DOHH2 (cell line): ENCODE measurements around the gene HERC2.
"Not testable (repeated sequence)": the region's sequence is repeated elsewhere in the genome, so short reads cannot be mapped to it uniquely, and the experiment has no call there.

Experiments
- H3F3A ChIP-seq: fragments of 200-600 bp; sonication (generic), shearing (Covaris generic); 2 replicates; pipeline ENCODE4 v1.6.0; 2016; ENCODE audit warnings: antibody characterized with exemption, mild to moderate bottlenecking; ENCODE audit not compliant: control insufficient read depth, insufficient read depth
- H3K27ac ChIP-seq: fragments of 200-600 bp; sonication (generic); 2 replicates; pipeline ENCODE4 v1.5.1; 2014; ENCODE audit warnings: low read depth, mild to moderate bottlenecking, low read length, moderate library complexity
- H3K27me3 ChIP-seq: fragments of 200-600 bp; sonication (generic); 2 replicates; pipeline ENCODE4 v1.6.1; 2014; ENCODE audit warnings: mild to moderate bottlenecking, low read length, mixed read lengths; ENCODE audit not compliant: control insufficient read depth
- H3K36me3 ChIP-seq: fragments of 200-600 bp; sonication (generic); 2 replicates; pipeline ENCODE4 v1.6.1; 2014; ENCODE audit warnings: mild to moderate bottlenecking, low read length, moderate library complexity, mixed read lengths; ENCODE audit not compliant: control insufficient read depth
- H3K4me1 ChIP-seq: fragments of 200-600 bp; sonication (generic); 2 replicates; pipeline ENCODE4 v1.6.1; 2014; ENCODE audit warnings: mild to moderate bottlenecking, low read length, mixed read lengths; ENCODE audit not compliant: control insufficient read depth
- H3K4me2 ChIP-seq: fragments of 200-600 bp; sonication (generic); 2 replicates; pipeline ENCODE4 v1.6.0; 2014; ENCODE audit warnings: mild to moderate bottlenecking, low read length, moderate library complexity
- H3K4me3 ChIP-seq: fragments of 200-600 bp; sonication (generic); 2 replicates; pipeline ENCODE4 v1.5.1; 2014; ENCODE audit warnings: mild to moderate bottlenecking, low read length, mixed read lengths
- H3K79me2 ChIP-seq: fragments of 200-600 bp; sonication (generic); 2 replicates; pipeline ENCODE4 v1.6.1; 2014; ENCODE audit warnings: mild to moderate bottlenecking, low read length, mixed read lengths; ENCODE audit not compliant: control insufficient read depth
- H3K9me2 ChIP-seq: fragments of 200-600 bp; sonication (generic); replicated peaks from 2 replicates; pipeline ENCODE4 v1.6.1; 2014; ENCODE audit warnings: mild to moderate bottlenecking, low read length, mixed read lengths; ENCODE audit not compliant: control insufficient read depth
- H3K9me3 ChIP-seq: fragments of 200-600 bp; sonication (generic); 2 replicates; pipeline ENCODE4 v1.6.1; 2014; ENCODE audit warnings: antibody characterized with exemption, low read length, mixed read lengths; ENCODE audit not compliant: control insufficient read depth, insufficient read depth
- H4K20me1 ChIP-seq: fragments of 200-600 bp; sonication (generic); 2 replicates; pipeline ENCODE4 v1.6.0; 2014; ENCODE audit warnings: low read depth, mild to moderate bottlenecking, antibody characterized with exemption, low read length, moderate library complexity; ENCODE audit not compliant: control insufficient read depth, insufficient read depth
- EZH2phosphoT487 ChIP-seq: fragments of 200-600 bp; sonication (generic); IDR thresholded peaks from 2 replicates; pipeline ENCODE4 v1.6.1; 2017; ENCODE audit warnings: borderline replicate concordance, mild to moderate bottlenecking, antibody characterized with exemption, low read length, moderate library complexity, mixed read lengths
- TF ChIP-seq, protein P1 (sequence below): fragments of 200-600 bp; sonication (generic); IDR thresholded peaks from one replicate; pipeline ENCODE4 v1.5.1; 2014; ENCODE audit warnings: antibody characterized with exemption, mild to moderate bottlenecking, low read depth, low read length; ENCODE audit not compliant: poor library complexity, severe bottlenecking

The HERC2 gene

DNA sequence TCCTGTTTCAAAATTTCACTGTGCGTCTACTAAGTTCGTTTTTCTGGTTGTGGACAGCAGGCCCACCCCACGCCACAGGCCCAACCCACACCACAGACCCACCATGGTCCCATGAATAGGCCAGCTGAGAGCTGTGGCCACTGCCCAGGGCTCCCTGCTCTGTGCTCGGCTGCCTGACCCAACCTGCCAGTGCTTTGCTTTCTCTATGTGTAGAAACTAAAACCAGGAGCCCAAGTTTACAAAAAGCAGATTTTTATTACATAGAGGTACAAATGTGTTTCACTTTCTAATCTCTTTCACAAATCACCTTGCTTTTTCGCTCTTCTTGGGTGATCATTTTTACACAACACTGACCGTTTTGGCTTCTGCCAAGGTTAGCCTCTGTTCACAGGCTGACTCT, 69.1 kb downstream of the HERC2 start:
- H3K36me3 ChIP-seq: peaks cover 56% of the 10 kb centered on the region

DNA sequence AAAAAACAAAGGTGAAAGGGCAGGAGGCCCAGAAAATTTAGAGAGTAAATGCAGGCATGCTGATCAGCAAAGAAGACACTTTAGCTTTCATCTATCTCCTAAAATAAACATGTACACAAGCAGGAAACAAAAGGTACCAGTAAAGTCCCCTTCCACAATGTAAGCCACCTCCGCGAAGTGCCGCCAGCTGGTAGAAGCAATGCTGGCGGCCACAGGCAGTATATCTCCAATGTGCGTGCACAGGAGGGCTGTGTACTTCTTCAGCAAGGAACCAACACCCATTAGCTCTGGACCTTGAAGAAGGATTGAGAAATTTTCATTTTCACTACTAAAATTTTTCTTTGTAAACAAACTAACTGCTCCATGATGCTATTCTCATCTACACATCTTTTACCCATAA, 75.4 kb downstream of the HERC2 start:
- Histone ChIP-seq H3K27me3 (no peaks in the 10 kb centered on the region), H3K4me1 (no peaks in the 10 kb centered on the region), H3K4me2 (no peak overlapping the region), H3K36me3 (peaks cover 62% of the 10 kb centered on the region), H3K27ac (no peak overlapping the region), H4K20me1 (no peaks in the 10 kb centered on the region), H3K9me3 (no peaks in the 10 kb centered on the region), H3K79me2 (no peaks in the 10 kb centered on the region), H3K9me2 (no peaks in the 10 kb centered on the region), H3K4me3 (no peak overlapping the region), H3F3A (no peaks in the 10 kb centered on the region)
- TF ChIP-seq EZH2phosphoT487: no peak
- TF ChIP-seq, protein P1, sequence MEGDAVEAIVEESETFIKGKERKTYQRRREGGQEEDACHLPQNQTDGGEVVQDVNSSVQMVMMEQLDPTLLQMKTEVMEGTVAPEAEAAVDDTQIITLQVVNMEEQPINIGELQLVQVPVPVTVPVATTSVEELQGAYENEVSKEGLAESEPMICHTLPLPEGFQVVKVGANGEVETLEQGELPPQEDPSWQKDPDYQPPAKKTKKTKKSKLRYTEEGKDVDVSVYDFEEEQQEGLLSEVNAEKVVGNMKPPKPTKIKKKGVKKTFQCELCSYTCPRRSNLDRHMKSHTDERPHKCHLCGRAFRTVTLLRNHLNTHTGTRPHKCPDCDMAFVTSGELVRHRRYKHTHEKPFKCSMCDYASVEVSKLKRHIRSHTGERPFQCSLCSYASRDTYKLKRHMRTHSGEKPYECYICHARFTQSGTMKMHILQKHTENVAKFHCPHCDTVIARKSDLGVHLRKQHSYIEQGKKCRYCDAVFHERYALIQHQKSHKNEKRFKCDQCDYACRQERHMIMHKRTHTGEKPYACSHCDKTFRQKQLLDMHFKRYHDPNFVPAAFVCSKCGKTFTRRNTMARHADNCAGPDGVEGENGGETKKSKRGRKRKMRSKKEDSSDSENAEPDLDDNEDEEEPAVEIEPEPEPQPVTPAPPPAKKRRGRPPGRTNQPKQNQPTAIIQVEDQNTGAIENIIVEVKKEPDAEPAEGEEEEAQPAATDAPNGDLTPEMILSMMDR: no peak

More for the DNA sequence above, 69.1 kb downstream of the HERC2 start:
- no peaks in the 10 kb centered on the region for H3K4me1 ChIP-seq
- H3K27ac ChIP-seq: no peak overlapping the region
- no peaks in the 10 kb centered on the region for H4K20me1 ChIP-seq
- H3K79me2 ChIP-seq: peaks cover 5% of the 10 kb centered on the region
- H3K9me3 ChIP-seq: no peaks in the 10 kb centered on the region
- no peaks in the 10 kb centered on the region for H3K9me2 ChIP-seq
- H3F3A ChIP-seq: no peaks in the 10 kb centered on the region
- TF ChIP-seq, protein P1: no peak
- no peak for TF ChIP-seq EZH2phosphoT487
- H3K4me2 ChIP-seq: no peak overlapping the region
- no peaks in the 10 kb centered on the region for H3K27me3 ChIP-seq
- H3K4me3 ChIP-seq: no peak overlapping the region

- no peak overlapping the region for H3K4me2 ChIP-seq
- TF ChIP-seq EZH2phosphoT487: no peak
- TF ChIP-seq, protein P1: no peak
- peaks cover 62% of the 10 kb centered on the region for H3K36me3 ChIP-seq
- H3F3A ChIP-seq: no peaks in the 10 kb centered on the region
- H4K20me1 ChIP-seq: no peaks in the 10 kb centered on the region
- no peaks in the 10 kb centered on the region for H3K27me3 ChIP-seq
- no peaks in the 10 kb centered on the region for H3K79me2 ChIP-seq
- no peaks in the 10 kb centered on the region for H3K4me1 ChIP-seq
- H3K4me3 ChIP-seq: no peak overlapping the region
- no peak overlapping the region for H3K27ac ChIP-seq
- no peaks in the 10 kb centered on the region for H3K9me3 ChIP-seq
- no peaks in the 10 kb centered on the region for H3K9me2 ChIP-seq
Observed at GRCh38 chr15:28243901-28244300, 78.1 kb downstream of the HERC2 start.

DNA sequence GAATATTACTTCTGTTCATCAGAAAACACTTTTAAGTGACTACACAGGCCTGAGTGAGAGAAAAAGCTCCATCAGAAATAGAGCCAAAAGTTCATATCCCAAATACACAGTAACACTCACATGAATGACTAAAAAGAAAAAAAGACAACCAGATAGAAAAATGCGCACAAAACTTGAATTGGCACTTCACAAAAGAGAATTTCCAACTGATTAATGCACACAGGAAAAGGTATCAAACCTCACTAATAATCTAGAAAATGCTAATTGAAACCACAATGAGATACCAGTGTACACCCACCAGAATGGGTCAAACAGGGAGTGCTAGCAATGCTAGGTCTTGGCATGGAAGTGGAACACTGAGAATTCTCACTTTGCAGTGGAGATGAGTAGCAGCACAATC, 78.6 kb downstream of the HERC2 start:
- H3K79me2 ChIP-seq: no peaks in the 10 kb centered on the region
- H3K9me3 ChIP-seq: no peaks in the 10 kb centered on the region
- H3K27ac ChIP-seq: no peak overlapping the region
- peaks cover 62% of the 10 kb centered on the region for H3K36me3 ChIP-seq
- no peaks in the 10 kb centered on the region for H3K27me3 ChIP-seq
- H3K4me2 ChIP-seq: no peak overlapping the region
- no peaks in the 10 kb centered on the region for H3K9me2 ChIP-seq
- H3K4me1 ChIP-seq: no peaks in the 10 kb centered on the region
- TF ChIP-seq, protein P1: no peak
- no peak for TF ChIP-seq EZH2phosphoT487
- H3K4me3 ChIP-seq: no peak overlapping the region
- H3F3A ChIP-seq: no peaks in the 10 kb centered on the region
- H4K20me1 ChIP-seq: no peaks in the 10 kb centered on the region

DNA sequence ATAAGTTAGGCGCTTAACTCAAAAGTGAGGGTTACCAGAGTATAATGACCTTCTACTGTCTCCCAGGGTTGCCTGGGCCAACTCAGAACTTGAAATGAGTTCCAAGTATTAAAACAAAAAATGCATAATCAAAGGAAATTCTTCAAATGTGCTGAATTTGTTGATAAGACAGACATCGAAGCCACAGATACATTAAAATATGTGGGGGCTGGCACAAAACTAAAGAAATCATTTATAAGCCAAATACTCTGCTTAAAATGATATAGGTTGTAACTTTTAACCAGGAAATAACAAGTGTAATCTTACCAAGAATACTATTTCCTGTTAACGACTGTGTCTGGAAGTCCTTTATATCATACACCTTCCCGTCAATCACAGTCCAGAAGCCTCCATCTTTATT, 83.7 kb downstream of the HERC2 start:
- not testable (repeated sequence) for H3K4me3 ChIP-seq, H3K9me3 ChIP-seq, H3K4me2 ChIP-seq, H3K79me2 ChIP-seq, H3K4me1 ChIP-seq, H3K27me3 ChIP-seq, H4K20me1 ChIP-seq, H3K9me2 ChIP-seq, H3F3A ChIP-seq, H3K27ac ChIP-seq
- H3K36me3 ChIP-seq: peaks cover 34% of the 10 kb centered on the region
